ENCODE data around the gene KIF3B. TPM values are rescaled to one million over a fixed set of nuclear protein-coding genes. Genes with fewer than 3 reads are reported as not detected.
"Not testable (repeated sequence)": the region's sequence is repeated elsewhere in the genome, so short reads cannot be mapped to it uniquely, and the experiment has no call there.

Gene KIF3B
- total RNA-seq, 1 experiment from 2014 or later = 20.0 TPM

DNA sequence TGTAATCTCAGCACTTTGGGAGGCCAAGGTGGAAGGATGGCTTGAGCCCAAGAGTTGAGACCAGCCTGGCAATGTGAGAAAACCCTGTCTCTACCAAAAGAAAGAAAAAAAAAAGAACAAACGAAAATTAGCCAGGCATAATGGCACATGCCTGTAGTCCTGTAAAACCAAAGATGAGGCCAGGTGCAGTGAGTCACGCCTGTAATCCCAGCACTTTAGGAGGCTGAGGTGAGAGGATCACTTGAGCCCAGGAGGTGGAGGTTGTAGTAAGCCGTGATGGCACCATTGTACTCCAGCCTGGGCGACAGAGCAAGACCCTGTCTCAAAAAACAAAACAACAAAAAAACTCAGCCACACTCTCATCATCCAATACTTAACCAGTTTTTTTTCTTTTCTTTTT, 32.5 kb upstream of the KIF3B start:
- no TSS peak for BruUV-seq (replicated peaks)
- CTCF ChIA-PET = no interaction called here
- no peaks in the 10 kb centered on the region for H3K9me3 ChIP-seq (ENCODE audit: low read length)
- H2AFZ ChIP-seq (ENCODE audit: low read length) = no peak overlapping the region
- POLR2A ChIA-PET (ENCODE audit: unreplicated experiment) = no interaction called here
- no peak for ATAC-seq
- intact Hi-C loops (cut with micrococcal nuclease) = no loop called here
- no peaks in the 10 kb centered on the region for H3K36me3 ChIP-seq (ENCODE audit: low read depth, low read length)
- H3K79me2 ChIP-seq (ENCODE audit: low read length) = no peaks in the 10 kb centered on the region
- no peak overlapping the region for H3K27ac ChIP-seq (ENCODE audit: low read length)
- H3K9me2 ChIP-seq (replicated peaks; ENCODE audit: low read length) = no peaks in the 10 kb centered on the region
- no peak overlapping the region for H3K4me3 ChIP-seq (ENCODE audit: low read length)
- TF ChIP-seq EZH2 (IDR thresholded peaks at IDR 0.05; ENCODE audit: low read length, unreplicated experiment) (no peak), EZH2phosphoT487 (IDR thresholded peaks at IDR 0.05; ENCODE audit: borderline replicate concordance, low read length) (no peak)
- TF ChIP-seq, protein P1, sequence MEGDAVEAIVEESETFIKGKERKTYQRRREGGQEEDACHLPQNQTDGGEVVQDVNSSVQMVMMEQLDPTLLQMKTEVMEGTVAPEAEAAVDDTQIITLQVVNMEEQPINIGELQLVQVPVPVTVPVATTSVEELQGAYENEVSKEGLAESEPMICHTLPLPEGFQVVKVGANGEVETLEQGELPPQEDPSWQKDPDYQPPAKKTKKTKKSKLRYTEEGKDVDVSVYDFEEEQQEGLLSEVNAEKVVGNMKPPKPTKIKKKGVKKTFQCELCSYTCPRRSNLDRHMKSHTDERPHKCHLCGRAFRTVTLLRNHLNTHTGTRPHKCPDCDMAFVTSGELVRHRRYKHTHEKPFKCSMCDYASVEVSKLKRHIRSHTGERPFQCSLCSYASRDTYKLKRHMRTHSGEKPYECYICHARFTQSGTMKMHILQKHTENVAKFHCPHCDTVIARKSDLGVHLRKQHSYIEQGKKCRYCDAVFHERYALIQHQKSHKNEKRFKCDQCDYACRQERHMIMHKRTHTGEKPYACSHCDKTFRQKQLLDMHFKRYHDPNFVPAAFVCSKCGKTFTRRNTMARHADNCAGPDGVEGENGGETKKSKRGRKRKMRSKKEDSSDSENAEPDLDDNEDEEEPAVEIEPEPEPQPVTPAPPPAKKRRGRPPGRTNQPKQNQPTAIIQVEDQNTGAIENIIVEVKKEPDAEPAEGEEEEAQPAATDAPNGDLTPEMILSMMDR (conservative IDR thresholded peaks at IDR 0.05; ENCODE audit: low read depth, low read length) = no peak
- peaks cover 14% of the 10 kb centered on the region for H3K4me1 ChIP-seq (ENCODE audit: insufficient read depth, low read length)
- H3K9ac ChIP-seq (ENCODE audit: low read length) = no peak overlapping the region
- H3K4me2 ChIP-seq (ENCODE audit: low read length) = no peak overlapping the region
- H4K20me1 ChIP-seq (ENCODE audit: low read length) = no peaks in the 10 kb centered on the region
- no peak for DNase-seq
- H3F3A ChIP-seq (ENCODE audit: low read length, unreplicated experiment) = no peaks in the 10 kb centered on the region
- no peaks in the 10 kb centered on the region for H3K27me3 ChIP-seq (ENCODE audit: low read length)

DNA sequence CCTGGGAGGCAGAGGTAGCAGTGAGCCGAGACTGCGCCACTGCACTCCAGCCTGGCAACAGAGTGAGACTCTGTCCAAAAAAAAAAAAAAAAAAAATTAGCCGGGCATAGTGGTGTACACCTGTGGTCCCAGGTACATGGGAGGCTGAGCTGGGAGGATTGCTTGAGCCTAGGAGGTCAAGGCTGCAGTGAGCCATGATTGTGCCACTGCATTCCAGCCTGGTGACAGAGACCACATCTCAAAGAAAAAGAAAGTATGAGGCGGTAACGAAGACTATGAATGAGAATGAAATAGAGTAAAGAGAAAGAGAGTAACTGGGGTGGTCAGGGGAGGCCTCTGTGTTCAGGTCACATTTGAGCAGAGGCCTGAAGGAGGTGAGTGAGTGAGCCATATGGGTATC, 31.2 kb upstream of the KIF3B start:
- H3K27ac ChIP-seq (ENCODE audit: low read length); H3K9me2 ChIP-seq (replicated peaks; ENCODE audit: low read length); ATAC-seq; POLR2A ChIA-PET (ENCODE audit: unreplicated experiment); H3K4me3 ChIP-seq (ENCODE audit: low read length); H2AFZ ChIP-seq (ENCODE audit: low read length); H3K36me3 ChIP-seq (ENCODE audit: low read depth, low read length); intact Hi-C loops (cut with micrococcal nuclease); CTCF ChIA-PET; H4K20me1 ChIP-seq (ENCODE audit: low read length); H3K9me3 ChIP-seq (ENCODE audit: low read length); BruUV-seq (replicated peaks); H3F3A ChIP-seq (ENCODE audit: low read length, unreplicated experiment); H3K4me2 ChIP-seq (ENCODE audit: low read length); H3K79me2 ChIP-seq (ENCODE audit: low read length); H3K4me1 ChIP-seq (ENCODE audit: insufficient read depth, low read length); H3K27me3 ChIP-seq (ENCODE audit: low read length); DNase-seq; H3K9ac ChIP-seq (ENCODE audit: low read length): not testable (repeated sequence)

DNA sequence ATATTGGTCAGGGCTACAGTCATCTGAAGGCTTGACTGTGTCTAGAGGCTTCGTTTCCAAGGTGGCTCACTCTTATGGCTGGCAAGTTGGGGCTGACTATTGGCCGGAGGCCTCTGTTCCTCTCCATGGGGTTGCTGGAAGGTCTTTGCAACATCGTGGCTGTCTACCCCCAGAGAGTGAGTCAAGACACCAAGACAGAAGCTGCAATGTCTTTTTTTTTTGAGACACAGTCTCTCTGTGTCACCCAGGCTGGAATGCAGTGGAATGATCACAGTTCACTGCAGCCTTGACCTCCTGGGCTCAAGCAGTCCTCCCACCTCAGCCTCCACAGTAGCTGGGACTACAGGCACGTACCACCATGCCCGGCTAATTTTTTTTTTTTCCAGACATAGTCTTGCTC, 29.4 kb upstream of the KIF3B start:
- TF ChIP-seq, protein P1 (conservative IDR thresholded peaks at IDR 0.05; ENCODE audit: low read depth, low read length) = no peak
- TF ChIP-seq EZH2 (IDR thresholded peaks at IDR 0.05; ENCODE audit: low read length, unreplicated experiment) (no peak), EZH2phosphoT487 (IDR thresholded peaks at IDR 0.05; ENCODE audit: borderline replicate concordance, low read length) (no peak)
- peaks cover 8% of the 10 kb centered on the region; the same call in 1 of the 2 replicates for H3K4me1 ChIP-seq (ENCODE audit: insufficient read depth, low read length)
- ATAC-seq = no peak
- no peaks in the 10 kb centered on the region for H3K9me3 ChIP-seq (ENCODE audit: low read length)
- no peak overlapping the region for H3K9ac ChIP-seq (ENCODE audit: low read length)
- H3K27me3 ChIP-seq (ENCODE audit: low read length) = no peaks in the 10 kb centered on the region
- no peaks in the 10 kb centered on the region for H3K9me2 ChIP-seq (replicated peaks; ENCODE audit: low read length)
- H3F3A ChIP-seq (ENCODE audit: low read length, unreplicated experiment) = no peaks in the 10 kb centered on the region
- ChIA-PET CTCF (interaction anchor here (0.6 kb wide), 1 partner anchor 9 kb away, joined by 3 read pairs; no protein-coding TSS in a partner anchor), POLR2A (ENCODE audit: unreplicated experiment) (interaction anchor here (0.7 kb wide), 1 partner anchor 52 kb away, joined by 3 read pairs; no protein-coding TSS in a partner anchor)
- H3K4me2 ChIP-seq (ENCODE audit: low read length) = no peak overlapping the region
- no peak overlapping the region for H3K4me3 ChIP-seq (ENCODE audit: low read length)
- DNase-seq = no peak
- no peak overlapping the region for H3K27ac ChIP-seq (ENCODE audit: low read length)
- no peaks in the 10 kb centered on the region for H4K20me1 ChIP-seq (ENCODE audit: low read length)
- BruUV-seq (replicated peaks) = no TSS peak
- H2AFZ ChIP-seq (ENCODE audit: low read length) = no peak overlapping the region
- H3K36me3 ChIP-seq (ENCODE audit: low read depth, low read length) = no peaks in the 10 kb centered on the region
- intact Hi-C loops (cut with micrococcal nuclease) = no loop called here
- H3K79me2 ChIP-seq (ENCODE audit: low read length) = no peaks in the 10 kb centered on the region
